Tibial artery (tissue), 4 donors: ENCODE measurements around the gene ANGPTL8.

ENCODE experiments used
- DNase-seq, 2 donors: peaks; one replicate each; pipeline ENCODE4 v3.0.0-alpha.2; 2019
- H3K27ac ChIP-seq, 2 donors: fragments of 200-600 bp; sonication (generic) in 1 of 2; 1 replicate in 1 of 2; 2 replicates in 1 of 2; pipeline ENCODE4 v1.5.1; 2018 to 2019; ENCODE audit warnings: mild to moderate bottlenecking in 1 of 2
- H3K27me3 ChIP-seq, 2 donors: fragments of 200-600 bp; sonication (generic) in 1 of 2; one replicate each; pipeline versions ENCODE4 v1.5.1 to v1.6.0; 2016 to 2019
- H3K36me3 ChIP-seq, 3 donors: fragments of 200-600 bp; sonication (generic) in 2 of 3; one replicate each; pipeline ENCODE4 v1.5.1; 2016 to 2019; ENCODE audit warnings: mild to moderate bottlenecking in 2 of 3
- H3K4me1 ChIP-seq, 4 donors: fragments of 200-600 bp; sonication (generic) in 2 of 4; 1 replicate in 3 of 4; 2 replicates in 1 of 4; pipeline ENCODE4 v1.5.1; 2016 to 2019
- H3K4me3 ChIP-seq, 2 donors: fragments of 200-600 bp; sonication (generic) in 1 of 2; 1 replicate in 1 of 2; 2 replicates in 1 of 2; pipeline ENCODE4 v1.5.1; 2018 to 2019; ENCODE audit warnings: mild to moderate bottlenecking in 2 of 2
- H3K9me3 ChIP-seq, 3 donors: fragments of 200-600 bp; sonication (generic) in 1 of 3; one replicate each; pipeline ENCODE4 v1.5.1; 2016 to 2019
- CTCF ChIP-seq, 2 experiments: fragments of 200-600 bp in 1 of 2; fragments of 450-650 bp in 1 of 2; IDR thresholded peaks; one replicate each; pipeline ENCODE4 v1.5.1; 2017 to 2019; ENCODE audit warnings: antibody characterized with exemption in 2 of 2, mild to moderate bottlenecking in 1 of 2, moderate library complexity in 1 of 2
- intact Hi-C: fragments of 100-400 bp; cut with DNase I; formaldehyde crosslinking; loops from one replicate; pipeline ENCODE4 v1.15.0; 2023; ENCODE audit warnings: low total_unique reads

ANGPTL8 gene

GRCh38 chr19:11224429-11224828, 15.0 kb upstream of the ANGPTL8 start:
- TF ChIP-seq CTCF (IDR thresholded peaks at IDR 0.05): no peak
- intact Hi-C loops: no loop called here
- Histone ChIP-seq H3K9me3 (peaks cover 0 to 15% (median 11%) of the 10 kb centered on the region in 3 donors), H3K4me1 (no peaks in the 10 kb centered on the region), H3K27me3 (no peaks in the 10 kb centered on the region), H3K36me3 (peaks cover 20 to 80% (median 47%) of the 10 kb centered on the region in 3 donors), H3K27ac (no peak overlapping the region), H3K4me3 (no peak overlapping the region)
- no peak for DNase-seq

- H3K9me3 ChIP-seq: peaks cover 0 to 15% (median 11%) of the 10 kb centered on the region in 3 donors
- H3K36me3 ChIP-seq: peaks cover 20 to 85% (median 49%) of the 10 kb centered on the region in 3 donors
- no peaks in the 10 kb centered on the region for H3K27me3 ChIP-seq
- no peaks in the 10 kb centered on the region for H3K4me1 ChIP-seq
- H3K27ac ChIP-seq: no peak overlapping the region
- DNase-seq: peak in 1 of 2 donors; percentile 46
- H3K4me3 ChIP-seq: no peak overlapping the region
- no peak for TF ChIP-seq CTCF (IDR thresholded peaks at IDR 0.05)
- intact Hi-C loops: no loop called here
These were observed 14.2 kb upstream of the ANGPTL8 start for GRCh38 chr19:11225172-11225571.

- no peak for TF ChIP-seq CTCF (IDR thresholded peaks at IDR 0.05)
- peaks cover 20 to 85% (median 49%) of the 10 kb centered on the region in 3 donors for H3K36me3 ChIP-seq
- H3K4me1 ChIP-seq: no peaks in the 10 kb centered on the region
- intact Hi-C loops: no loop called here
- H3K9me3 ChIP-seq: peaks cover 0 to 13% (median 11%) of the 10 kb centered on the region in 3 donors
- H3K4me3 ChIP-seq: no peak overlapping the region
- H3K27me3 ChIP-seq: no peaks in the 10 kb centered on the region
- no peak for DNase-seq
- H3K27ac ChIP-seq: no peak overlapping the region
These were observed 13.6 kb upstream of the ANGPTL8 start for GRCh38 chr19:11225815-11226214.

- peaks cover 0 to 4% (median 2%) of the 10 kb centered on the region in 3 donors for H3K9me3 ChIP-seq
- no peak for DNase-seq
- intact Hi-C loops: no loop called here
- TF ChIP-seq CTCF (IDR thresholded peaks at IDR 0.05): no peak
- no peaks in the 10 kb centered on the region for H3K4me1 ChIP-seq
- H3K4me3 ChIP-seq: no peak overlapping the region
- no peaks in the 10 kb centered on the region for H3K27me3 ChIP-seq
- peaks cover 11 to 85% (median 49%) of the 10 kb centered on the region in 3 donors for H3K36me3 ChIP-seq
- no peak overlapping the region for H3K27ac ChIP-seq
These were observed 12.7 kb upstream of the ANGPTL8 start for GRCh38 chr19:11226716-11227166.

GRCh38 chr19:11227195-11227886, 12.1 kb upstream of the ANGPTL8 start:
- TF ChIP-seq CTCF (IDR thresholded peaks at IDR 0.05): no peak
- H3K36me3 ChIP-seq: peaks cover 5 to 85% (median 49%) of the 10 kb centered on the region in 3 donors
- intact Hi-C loops: no loop called here

More at GRCh38 chr19:11227195-11227886, 12.1 kb upstream of the ANGPTL8 start:
- Histone ChIP-seq H3K27ac (no peak overlapping the region), H3K4me3 (no peak overlapping the region), H3K9me3 (no peaks in the 10 kb centered on the region), H3K4me1 (no peaks in the 10 kb centered on the region), H3K27me3 (no peaks in the 10 kb centered on the region)
- DNase-seq: no peak
